CD4-positive, alpha-beta T cell treated with Interleukin-2 at 100 ng/mL for 4 hours (primary cell): Measurements from ENCODE around the gene OR2Y1.
"Not testable (repeated sequence)": the region's sequence is repeated elsewhere in the genome, so short reads cannot be mapped to it uniquely, and the experiment has no call there.

Source experiments
- DNase-seq: peaks from one replicate; pipeline ENCODE4 v3.0.0-alpha.2; 2020; ENCODE audit warnings: low spot score

OR2Y1 gene

GRCh38 chr5:180739271-180739670 lies 587 bp downstream of the OR2Y1 start:
- DNase-seq, result no peak

DNA sequence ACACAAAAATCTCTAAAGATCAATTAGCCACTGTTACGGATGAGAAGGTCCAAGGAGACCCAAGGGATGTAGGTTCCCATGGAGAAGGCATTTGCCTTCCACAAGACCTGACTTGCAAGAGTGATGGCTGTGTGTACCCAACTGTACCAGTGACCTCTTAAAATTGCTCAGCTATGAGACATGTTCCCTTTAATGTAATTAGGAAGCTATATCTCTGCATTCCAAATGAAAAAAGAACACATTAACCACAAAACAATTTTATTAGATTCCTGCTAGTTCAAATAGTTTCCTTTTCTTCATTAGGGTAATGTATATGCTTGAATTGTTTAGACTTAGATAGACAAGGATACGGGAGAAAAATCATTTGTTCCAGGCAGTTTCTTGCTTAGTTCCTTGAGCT lies 3.3 kb downstream of the OR2Y1 start:
- no peak for DNase-seq

DNA sequence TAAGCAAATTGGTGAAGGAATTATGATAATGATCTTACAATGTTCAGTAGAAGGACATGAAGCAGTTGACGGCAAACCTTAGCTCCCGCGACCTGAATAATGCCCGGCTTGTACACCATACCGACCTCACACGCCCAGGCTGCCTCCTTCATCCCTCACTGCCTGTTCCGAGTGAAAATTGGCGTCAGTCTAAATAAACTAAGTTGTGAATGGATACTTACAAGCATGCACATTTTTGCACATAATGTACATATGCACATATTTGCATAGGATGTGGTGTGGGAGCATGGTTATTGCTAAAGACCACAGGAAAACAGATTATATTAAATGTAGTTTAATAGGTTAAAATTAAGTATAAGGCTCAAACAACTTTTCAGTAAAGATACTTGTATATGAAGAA lies 14.9 kb downstream of the OR2Y1 start:
- no peak for DNase-seq

DNA sequence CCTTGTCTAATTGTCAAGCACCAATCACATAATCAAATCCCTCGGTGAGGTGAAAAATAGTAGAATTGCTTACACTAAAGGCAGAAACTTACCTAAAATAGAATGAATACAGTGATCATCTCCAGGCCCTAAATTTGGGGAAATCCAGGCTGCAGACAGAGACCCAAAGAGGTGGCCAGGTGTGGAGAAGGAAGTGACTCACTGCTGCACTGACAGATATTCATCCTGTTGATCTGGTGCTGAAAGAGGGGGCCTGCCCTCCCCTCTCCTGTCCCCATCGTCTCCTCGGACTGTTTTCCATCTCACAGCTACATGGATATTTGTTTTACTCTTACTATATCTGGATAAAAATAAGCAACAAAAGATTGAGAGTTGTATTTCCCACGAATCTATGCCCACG lies 15.9 kb downstream of the OR2Y1 start:
- DNase-seq, result no peak

GRCh38 chr5:180720486-180720885 lies 19.4 kb downstream of the OR2Y1 start:
- no peak for DNase-seq

GRCh38 chr5:180719781-180720180 lies 20.1 kb downstream of the OR2Y1 start:
- DNase-seq, result no peak

- peak; percentile 55 for DNase-seq
Measured at GRCh38 chr5:180718810-180719453, 20.9 kb downstream of the OR2Y1 start.

GRCh38 chr5:180717989-180718388 lies 21.9 kb downstream of the OR2Y1 start:
- peak; percentile 6 for DNase-seq

DNA sequence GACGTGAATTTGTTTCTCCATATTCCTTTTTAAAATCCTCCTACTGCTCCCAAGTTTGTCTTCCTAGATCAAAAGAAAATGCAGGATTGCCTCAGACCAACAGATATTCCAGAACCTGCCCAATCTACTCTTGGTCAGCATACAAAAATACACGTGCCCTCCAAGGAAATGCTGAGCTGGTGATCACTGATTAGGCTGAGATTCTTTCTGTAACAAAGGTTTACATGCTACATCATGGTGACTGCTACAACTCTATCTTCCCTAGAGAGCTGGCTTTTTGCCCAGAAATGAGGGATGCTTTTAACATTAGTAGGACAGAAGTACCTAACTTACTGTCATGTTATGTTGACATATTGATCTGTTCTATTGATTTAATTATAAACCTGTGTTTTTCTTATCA lies 35.5 kb downstream of the OR2Y1 start:
- no peak for DNase-seq

- DNase-seq, result no peak
Measured at GRCh38 chr5:180703912-180704311, 35.9 kb downstream of the OR2Y1 start.

- DNase-seq, result not testable (repeated sequence)
Measured at GRCh38 chr5:180703371-180703770, 36.5 kb downstream of the OR2Y1 start.

- not testable (repeated sequence) for DNase-seq
Measured at GRCh38 chr5:180700440-180700839, 39.4 kb downstream of the OR2Y1 start.

- no peak for DNase-seq
Measured at GRCh38 chr5:180699042-180699441, 40.8 kb downstream of the OR2Y1 start.

- no peak for DNase-seq
Measured at GRCh38 chr5:180696116-180696515, 43.7 kb downstream of the OR2Y1 start.

DNA sequence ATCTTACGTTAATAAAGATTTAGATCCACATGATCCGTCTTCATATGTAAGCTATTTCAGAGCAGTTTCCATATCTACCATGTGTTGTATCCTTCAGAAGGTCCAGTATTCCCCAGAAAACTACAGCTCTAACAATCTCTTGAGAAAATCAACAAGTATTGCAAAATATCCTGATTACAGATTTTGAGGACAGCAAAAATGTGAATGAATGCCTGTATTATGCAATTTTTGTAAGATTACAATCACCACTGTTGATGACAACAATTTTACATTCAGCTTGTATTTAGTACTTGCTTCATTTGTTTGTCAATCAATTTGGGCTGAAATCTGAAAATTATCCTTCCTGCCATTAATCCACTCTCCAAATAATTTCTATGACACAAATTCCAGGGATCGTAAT lies 47.4 kb downstream of the OR2Y1 start:
- DNase-seq, result no peak

DNA sequence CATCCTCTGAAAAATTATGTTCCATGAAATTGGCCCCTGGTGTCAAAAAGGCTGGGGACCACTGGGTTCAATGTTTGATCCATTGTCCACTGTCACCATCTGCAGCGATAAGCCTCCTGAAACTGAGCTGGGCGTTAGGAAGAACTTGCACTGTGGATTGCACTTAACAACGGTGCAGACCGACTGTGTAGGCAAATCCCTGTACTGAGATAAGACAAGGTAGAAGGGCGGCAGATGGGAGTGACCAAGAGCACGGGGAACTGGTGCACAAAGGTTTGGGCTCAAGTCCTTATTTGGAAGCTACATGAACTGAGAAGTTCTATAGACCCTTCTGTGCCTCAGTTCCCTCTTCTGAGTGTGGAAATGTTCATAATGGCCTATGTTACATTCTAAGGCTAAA lies 48.8 kb downstream of the OR2Y1 start:
- no peak for DNase-seq

DNA sequence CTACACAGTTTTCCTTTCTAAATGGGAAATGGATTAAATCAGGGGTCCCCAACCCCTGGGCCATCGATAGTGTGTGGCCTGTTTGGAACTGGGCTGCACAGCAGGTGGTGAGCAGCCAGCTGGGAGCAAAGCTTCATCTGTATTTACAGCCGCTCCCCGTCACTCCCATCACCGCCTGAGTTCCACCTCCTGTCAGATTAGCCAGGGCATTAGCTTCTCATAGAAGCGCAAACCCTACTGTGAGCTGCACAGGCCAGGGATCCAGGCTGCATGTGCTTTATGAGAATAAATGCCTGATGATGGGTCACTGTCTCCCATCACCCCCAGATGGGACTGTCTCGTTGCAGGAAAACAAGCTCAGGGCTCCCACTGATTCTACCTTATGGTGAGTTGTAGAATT lies 49.3 kb downstream of the OR2Y1 start:
- no peak for DNase-seq

DNA sequence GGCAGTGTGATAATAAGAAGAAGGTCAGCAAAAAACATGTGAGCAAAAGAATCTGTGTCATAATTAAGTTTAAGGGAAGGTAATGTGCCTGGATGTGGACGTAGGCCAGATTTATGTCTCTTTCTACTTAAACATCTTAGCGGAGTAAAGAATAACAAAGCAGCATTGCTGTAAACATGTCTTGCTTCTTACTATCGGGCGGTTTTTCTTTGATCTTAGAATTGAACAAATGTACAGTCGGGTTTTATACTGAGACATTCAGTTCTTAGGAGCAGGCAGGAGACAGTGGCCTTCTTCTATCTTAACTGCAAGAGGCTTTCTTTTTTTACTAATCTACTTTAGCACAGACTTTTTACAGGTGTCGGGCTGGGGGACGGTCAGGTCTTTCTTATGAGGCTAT lies 50.1 kb downstream of the OR2Y1 start:
- no peak for DNase-seq
